Natural killer cell (primary cell): ENCODE results near the gene ARL8A. TPM values are rescaled to one million over a fixed set of nuclear protein-coding genes. Genes with fewer than 3 reads are reported as not detected.

Experiments used
- ATAC-seq, 3 donors: fragments of 150-1000 bp in 2 of 3; fragments of 200-7000 bp in 1 of 3; cut with Tn5 transposase; 1 replicate in 1 of 3; 2 replicates in 2 of 3; pipeline ENCODE4 v1.10.0; 2021; ENCODE audit warnings: mild to moderate bottlenecking in 2 of 3, moderate library complexity in 2 of 3
- DNase-seq, 2 donors: peaks; one replicate each; pipeline versions ENCODE4 v3.0.0 to v3.0.0-alpha.2; 2013 to 2021; ENCODE audit warnings: mixed read lengths in 1 of 2
- H3K27ac ChIP-seq: one replicate; pipeline ENCODE4 v1.5.1; 2013; ENCODE audit warnings: mild to moderate bottlenecking, low read length
- H3K27me3 ChIP-seq: one replicate; pipeline ENCODE4 v1.6.1; 2013; ENCODE audit warnings: low read length; ENCODE audit not compliant: control insufficient read depth, insufficient read depth
- H3K36me3 ChIP-seq: one replicate; pipeline ENCODE4 v1.6.1; 2013; ENCODE audit warnings: low read length; ENCODE audit not compliant: control insufficient read depth, insufficient read depth
- H3K4me1 ChIP-seq: one replicate; pipeline ENCODE4 v1.6.1; 2013; ENCODE audit warnings: low read length; ENCODE audit not compliant: control insufficient read depth, insufficient read depth
- H3K4me3 ChIP-seq: one replicate; pipeline ENCODE4 v1.5.1; 2013; ENCODE audit warnings: low read length
- H3K9me3 ChIP-seq: one replicate; pipeline ENCODE4 v1.6.1; 2013; ENCODE audit warnings: low read length; ENCODE audit not compliant: control insufficient read depth, insufficient read depth
- H3K27ac Mint-ChIP-seq, 2 donors: one replicate each; pipeline ENCODE4 v1.8.0; 2022; ENCODE audit warnings: mild to moderate bottlenecking in 2 of 2, mixed read lengths in 2 of 2, moderate library complexity in 1 of 2
- H3K27me3 Mint-ChIP-seq, 2 donors: one replicate each; pipeline ENCODE4 v1.8.0; 2022; ENCODE audit warnings: low read depth in 2 of 2, mixed read lengths in 2 of 2
- H3K36me3 Mint-ChIP-seq: one replicate; pipeline ENCODE4 v1.8.0; 2022; ENCODE audit warnings: mixed read lengths
- H3K4me1 Mint-ChIP-seq, 2 donors: one replicate each; pipeline ENCODE4 v1.8.0; 2022; ENCODE audit warnings: mixed read lengths in 2 of 2
- H3K4me3 Mint-ChIP-seq: one replicate; pipeline ENCODE4 v1.8.0; 2022; ENCODE audit warnings: mild to moderate bottlenecking, moderate library complexity, mixed read lengths
- H3K9me3 Mint-ChIP-seq, 2 donors: one replicate each; pipeline ENCODE4 v1.8.0; 2022; ENCODE audit warnings: mixed read lengths in 2 of 2
- CTCF ChIP-seq: fragments of 200-600 bp; IDR thresholded peaks from one replicate; pipeline ENCODE4 v1.8.0; 2022; ENCODE audit warnings: antibody characterized with exemption
- WGBS: methylation state at CpG from one replicate; pipeline ENCODE4 v1.1.7; 2013; ENCODE audit warnings: missing lambda C conversion rate; ENCODE audit not compliant: insufficient coverage; 5-methylcytosine and 5-hydroxymethylcytosine counted together
- intact Hi-C: fragments of 100-400 bp; cut with micrococcal nuclease; formaldehyde crosslinking; loops from one replicate; pipeline ENCODE4 v1.14.2; 2022
- total RNA-seq, 4 donors: library from RNA; stranded (reverse); fragments of 120-200 nt in 1 of 4; gene quantifications; one replicate each; pipeline versions ENCODE4 v1.2.3 to v1.2.4, GENCODE V29; 2013 to 2022

Gene ARL8A
- total RNA-seq, 3 donors from 2014 or later (not counting 1 experiment from before 2014, with no cell fraction given) = 109 to 120 (median 109) TPM

GRCh38 chr1:202107321-202107761 lies 37.2 kb downstream of the ARL8A start:
- H3K27ac ChIP-seq = no peak overlapping the region
- no peaks in the 10 kb centered on the region for H3K27me3 Mint-ChIP-seq
- H3K36me3 ChIP-seq = no peaks in the 10 kb centered on the region
- no peak overlapping the region for H3K4me3 Mint-ChIP-seq
- no peak overlapping the region for H3K27ac Mint-ChIP-seq
- no peaks in the 10 kb centered on the region for H3K27me3 ChIP-seq
- no peak overlapping the region for H3K4me3 ChIP-seq
- H3K9me3 ChIP-seq = no peaks in the 10 kb centered on the region
- no peaks in the 10 kb centered on the region for H3K9me3 Mint-ChIP-seq
- intact Hi-C loops = no loop called here
- DNase-seq = no peak
- no peaks in the 10 kb centered on the region for H3K4me1 ChIP-seq
- no peak for TF ChIP-seq CTCF
- no peak for ATAC-seq
- WGBS = 75% methylated on average over 5 of the region's 5 CpGs
- no peaks in the 10 kb centered on the region for H3K36me3 Mint-ChIP-seq
- no peaks in the 10 kb centered on the region for H3K4me1 Mint-ChIP-seq

GRCh38 chr1:202106340-202107254 lies 37.9 kb downstream of the ARL8A start:
- Mint-ChIP-seq H3K9me3 (no peaks in the 10 kb centered on the region), H3K27me3 (peaks cover 0 to 1% of the 10 kb centered on the region in 2 donors), H3K27ac (no peak overlapping the region), H3K4me1 (no peaks in the 10 kb centered on the region), H3K36me3 (no peaks in the 10 kb centered on the region), H3K4me3 (no peak overlapping the region)
- ATAC-seq (peak in 1 of 3 donors; percentile 16), DNase-seq (no peak)
- Histone ChIP-seq H3K9me3 (no peaks in the 10 kb centered on the region), H3K27ac (no peak overlapping the region), H3K4me3 (no peak overlapping the region), H3K27me3 (no peaks in the 10 kb centered on the region), H3K36me3 (no peaks in the 10 kb centered on the region), H3K4me1 (no peaks in the 10 kb centered on the region)
- no peak for TF ChIP-seq CTCF
- 86% methylated on average over 10 of the region's 10 CpGs for WGBS
- intact Hi-C loops = no loop called here

GRCh38 chr1:202105571-202106339 lies 38.8 kb downstream of the ARL8A start:
- no peak for TF ChIP-seq CTCF
- Histone ChIP-seq H3K9me3 (no peaks in the 10 kb centered on the region), H3K27me3 (no peaks in the 10 kb centered on the region), H3K4me3 (no peak overlapping the region), H3K4me1 (no peaks in the 10 kb centered on the region), H3K27ac (no peak overlapping the region), H3K36me3 (no peaks in the 10 kb centered on the region)
- Mint-ChIP-seq H3K36me3 (no peaks in the 10 kb centered on the region), H3K27me3 (peaks cover 0 to 3% of the 10 kb centered on the region in 2 donors), H3K9me3 (no peaks in the 10 kb centered on the region), H3K4me1 (no peaks in the 10 kb centered on the region), H3K4me3 (no peak overlapping the region), H3K27ac (no peak overlapping the region)
- intact Hi-C loops = no loop called here
- ATAC-seq = no peak
- WGBS = 71% methylated on average over 9 of the region's 10 CpGs
- no peak for DNase-seq
